Stomach (tissue), 9 donors: ENCODE results near the gene PLEKHM3. TPM values are rescaled to one million over a fixed set of nuclear protein-coding genes. Genes with fewer than 3 reads are reported as not detected.
"Not testable (repeated sequence)": the region's sequence is repeated elsewhere in the genome, so short reads cannot be mapped to it uniquely, and the experiment has no call there.

Experiments used
- DNase-seq, 2 donors: peaks; one replicate each; pipeline versions ENCODE4 v3.0.0 to v3.0.0-alpha.2; 2013 to 2019
- H3K27ac ChIP-seq, 5 donors: fragments of 200-600 bp in 4 of 5; sonication (generic) in 4 of 5; one replicate each; pipeline ENCODE4 v1.5.1; 2013 to 2019; ENCODE audit warnings: mild to moderate bottlenecking in 1 of 5, moderate library complexity in 1 of 5
- H3K27me3 ChIP-seq, 3 donors: fragments of 200-600 bp; sonication (generic); one replicate each; pipeline ENCODE4 v1.5.1; 2017 to 2019; ENCODE audit warnings: mixed run types in 1 of 3
- H3K36me3 ChIP-seq, 4 donors: fragments of 200-600 bp; sonication (generic); 1 replicate in 3 of 4; 2 replicates in 1 of 4; pipeline ENCODE4 v1.5.1; 2016 to 2019
- H3K4me1 ChIP-seq, 4 donors: fragments of 200-600 bp; sonication (generic); one replicate each; pipeline ENCODE4 v1.5.1; 2016 to 2019
- H3K4me3 ChIP-seq, 4 donors: fragments of 200-600 bp; sonication (generic) in 3 of 4; one replicate each; pipeline ENCODE4 v1.5.1; 2016 to 2019; ENCODE audit warnings: mild to moderate bottlenecking in 1 of 4
- H3K9me3 ChIP-seq, 4 donors: fragments of 200-600 bp; sonication (generic); one replicate each; pipeline ENCODE4 v1.5.1; 2016 to 2019
- EP300 ChIP-seq: sonication (generic); formaldehyde crosslinking; IDR thresholded peaks from one replicate; pipeline ENCODE4 v1.6.1; 2017; ENCODE audit warnings: antibody characterized with exemption
- POLR2A ChIP-seq, 4 donors: fragments of 450-650 bp; IDR thresholded peaks; one replicate each; pipeline ENCODE4 v1.6.1; 2016; ENCODE audit warnings: antibody characterized with exemption in 4 of 4, control low read depth in 2 of 4, mild to moderate bottlenecking in 1 of 4, moderate library complexity in 1 of 4
- POLR2AphosphoS5 ChIP-seq, 3 donors: sonication (generic); formaldehyde crosslinking; IDR thresholded peaks; one replicate each; pipeline ENCODE4 v1.6.1; 2016; ENCODE audit warnings: antibody characterized with exemption in 3 of 3
- WGBS, 5 donors: extraction: QIAGEN DNeasy Blood & Tissue Kit in 3 of 5; methylation state at CpG; one replicate each; pipeline versions ENCODE4 v1.1.5 to v1.1.7; 2013 to 2018; 5-methylcytosine and 5-hydroxymethylcytosine counted together
- intact Hi-C: fragments of 100-400 bp; cut with DNase I; formaldehyde crosslinking; loops from one replicate; pipeline ENCODE4 v1.15.1; 2023; ENCODE audit warnings: low total_unique reads
- polyA plus RNA-seq, 3 donors: library from polyadenylated mRNA; stranded (reverse); fragments of 200-250 nt; gene quantifications; one replicate each; pipeline ENCODE4 v1.2.3, GENCODE V29; 2013
- total RNA-seq, 5 donors: library from RNA; depleted of rRNA; stranded (reverse); fragments of >200 nt; gene quantifications; one replicate each; pipeline versions ENCODE4 v1.1.0 to v1.2.3, GENCODE V29; 2014 to 2016
- TF ChIP-seq, protein P1 (sequence below), 7 experiments: fragments of 450-650 bp in 4 of 7; fragments of 200-600 bp in 3 of 7; sonication (generic) in 3 of 7; IDR thresholded peaks; one replicate each; pipeline ENCODE4 v1.5.1; 2016 to 2019; ENCODE audit warnings: antibody characterized with exemption in 7 of 7, control low read depth in 2 of 7, mild to moderate bottlenecking in 1 of 7
- donor health status: healthy with polysubstance abuse.
- donor health status: Bipolar disorder and iron deficiency.
- donor health status: healthy.

PLEKHM3 gene
- total and polyA plus RNA-seq, 8 donors, result 2.1 to 35.1 (median 5.4) TPM

DNA sequence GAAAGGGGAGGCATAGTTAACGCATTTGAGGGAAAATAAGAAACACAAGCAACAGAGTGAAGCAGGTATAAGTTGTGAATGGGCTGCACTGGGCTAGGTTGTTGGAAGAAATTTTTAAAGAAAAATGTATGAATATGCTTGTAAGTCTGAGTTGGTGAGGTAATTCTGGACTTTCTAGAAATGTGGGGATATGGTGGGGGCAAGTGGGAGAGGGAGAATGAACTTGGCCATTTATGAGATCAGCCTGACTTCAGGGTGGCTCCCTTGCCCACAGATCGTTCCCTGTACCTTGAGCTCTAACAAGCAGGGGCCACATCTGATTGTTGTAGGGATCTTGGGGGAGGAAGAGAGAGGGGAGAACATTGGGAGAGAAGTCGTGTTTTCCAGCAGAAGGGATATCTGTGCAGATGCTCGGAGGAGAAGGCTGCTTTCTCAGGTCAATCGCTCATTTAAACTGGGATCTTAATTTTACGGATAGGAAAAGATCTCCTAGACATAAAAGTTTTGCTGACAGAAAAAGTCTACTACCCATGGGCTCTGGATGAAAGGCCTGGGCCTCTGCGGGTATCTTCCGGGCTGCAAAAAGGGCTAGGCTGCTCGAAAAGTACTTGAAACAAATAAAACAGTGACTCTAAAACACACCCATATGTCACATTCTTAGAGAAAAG, 213.1 kb downstream of the PLEKHM3 start:
- DNase-seq, result no peak
- H3K27ac ChIP-seq, result peak overlapping the region in 2 of 5 donors; percentile 24 to 70
- TF ChIP-seq POLR2AphosphoS5 (IDR thresholded peaks at IDR 0.05), result no peak
- TF ChIP-seq EP300, result no peak
- TF ChIP-seq, protein P1, sequence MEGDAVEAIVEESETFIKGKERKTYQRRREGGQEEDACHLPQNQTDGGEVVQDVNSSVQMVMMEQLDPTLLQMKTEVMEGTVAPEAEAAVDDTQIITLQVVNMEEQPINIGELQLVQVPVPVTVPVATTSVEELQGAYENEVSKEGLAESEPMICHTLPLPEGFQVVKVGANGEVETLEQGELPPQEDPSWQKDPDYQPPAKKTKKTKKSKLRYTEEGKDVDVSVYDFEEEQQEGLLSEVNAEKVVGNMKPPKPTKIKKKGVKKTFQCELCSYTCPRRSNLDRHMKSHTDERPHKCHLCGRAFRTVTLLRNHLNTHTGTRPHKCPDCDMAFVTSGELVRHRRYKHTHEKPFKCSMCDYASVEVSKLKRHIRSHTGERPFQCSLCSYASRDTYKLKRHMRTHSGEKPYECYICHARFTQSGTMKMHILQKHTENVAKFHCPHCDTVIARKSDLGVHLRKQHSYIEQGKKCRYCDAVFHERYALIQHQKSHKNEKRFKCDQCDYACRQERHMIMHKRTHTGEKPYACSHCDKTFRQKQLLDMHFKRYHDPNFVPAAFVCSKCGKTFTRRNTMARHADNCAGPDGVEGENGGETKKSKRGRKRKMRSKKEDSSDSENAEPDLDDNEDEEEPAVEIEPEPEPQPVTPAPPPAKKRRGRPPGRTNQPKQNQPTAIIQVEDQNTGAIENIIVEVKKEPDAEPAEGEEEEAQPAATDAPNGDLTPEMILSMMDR (IDR thresholded peaks at IDR 0.05), result no peak
- TF ChIP-seq POLR2A (IDR thresholded peaks at IDR 0.05), result no peak
- H3K9me3 ChIP-seq, result no peaks in the 10 kb centered on the region
- intact Hi-C loops, result no loop called here
- peaks cover 9 to 17% (median 11%) of the 10 kb centered on the region in 4 donors for H3K4me1 ChIP-seq
- H3K27me3 ChIP-seq, result no peaks in the 10 kb centered on the region
- WGBS, 5 donors, result 75 to 83% (median 76%) methylated on average over 9 of the region's 9 CpGs
- no peak overlapping the region for H3K4me3 ChIP-seq
- no peaks in the 10 kb centered on the region for H3K36me3 ChIP-seq

DNA sequence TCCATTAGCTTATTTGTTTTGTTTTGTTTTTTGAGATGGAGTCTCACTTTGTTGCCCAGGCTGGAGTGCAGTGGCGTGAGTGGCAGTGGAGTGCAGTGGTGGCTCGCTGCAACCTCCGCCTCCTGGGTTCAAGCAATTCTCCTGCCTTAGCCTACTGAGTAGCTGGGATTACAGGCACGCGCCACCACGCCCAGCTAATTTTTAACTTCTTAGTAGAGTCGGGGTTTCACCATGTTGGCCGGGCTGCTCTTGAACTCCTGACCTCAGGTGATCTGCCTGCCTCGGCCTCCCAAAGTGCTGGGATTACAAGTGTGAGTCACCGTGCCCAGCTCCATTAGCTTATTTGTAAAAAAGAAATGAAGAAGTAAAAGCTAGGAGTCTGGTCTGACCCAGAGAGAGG, 213.7 kb downstream of the PLEKHM3 start:
- H3K27ac ChIP-seq, result peak overlapping the region in 3 of 5 donors; percentile 66 to 81 (median 70)
- WGBS, 5 donors, result 75 to 90% (median 88%) methylated on average over 10 of the region's 10 CpGs
- H3K9me3 ChIP-seq, DNase-seq, H3K4me3 ChIP-seq, H3K27me3 ChIP-seq, intact Hi-C loops, H3K36me3 ChIP-seq: not testable (repeated sequence)
- peaks cover 9 to 17% (median 11%) of the 10 kb centered on the region in 4 donors for H3K4me1 ChIP-seq

DNA sequence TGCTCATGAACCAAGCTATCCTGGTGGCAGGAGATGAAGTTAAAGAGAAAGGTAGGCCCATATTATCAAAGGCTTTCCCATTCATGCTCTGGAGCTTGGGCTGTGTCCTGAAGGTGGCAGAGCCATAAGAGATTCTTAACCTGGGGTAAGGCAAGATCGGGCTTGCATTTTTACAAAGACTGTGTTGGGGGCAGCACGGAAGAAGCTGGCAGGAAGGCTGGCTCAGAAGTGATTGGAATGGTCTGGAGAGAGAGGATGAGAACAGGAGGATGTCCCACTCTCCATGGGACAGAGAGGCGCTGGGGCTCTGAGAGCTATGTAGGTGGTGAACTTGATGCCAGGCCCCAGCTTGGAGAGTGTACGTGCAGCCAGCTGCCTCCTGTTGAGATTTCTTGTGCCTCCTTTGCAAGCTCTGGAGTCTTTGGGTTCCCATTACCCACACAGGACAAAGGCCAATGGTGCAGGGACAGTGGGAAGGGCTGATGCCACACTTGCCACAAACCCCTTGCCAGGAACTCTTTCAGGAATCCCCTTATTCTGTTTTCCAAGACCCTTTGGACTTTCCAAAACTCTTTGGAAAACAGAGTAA, 215.0 kb downstream of the PLEKHM3 start:
- H3K27me3 ChIP-seq, result no peaks in the 10 kb centered on the region
- peaks cover 9 to 17% (median 11%) of the 10 kb centered on the region in 4 donors for H3K4me1 ChIP-seq
- DNase-seq, result no peak
- H3K27ac ChIP-seq, result peak overlapping the region; percentile 47 to 81 (median 70)
- H3K4me3 ChIP-seq, result peak overlapping the region in 3 of 4 donors; percentile 9 to 22 (median 11)
- no peaks in the 10 kb centered on the region for H3K9me3 ChIP-seq
- intact Hi-C loops, result no loop called here
- WGBS, 5 donors, result 77 to 85% (median 78%) methylated on average over 4 of the region's 4 CpGs
- TF ChIP-seq POLR2AphosphoS5 (IDR thresholded peaks at IDR 0.05) (no peak), POLR2A (IDR thresholded peaks at IDR 0.05) (no peak), EP300 (no peak)
- TF ChIP-seq, protein P1 (IDR thresholded peaks at IDR 0.05), result no peak
- no peaks in the 10 kb centered on the region for H3K36me3 ChIP-seq

DNA sequence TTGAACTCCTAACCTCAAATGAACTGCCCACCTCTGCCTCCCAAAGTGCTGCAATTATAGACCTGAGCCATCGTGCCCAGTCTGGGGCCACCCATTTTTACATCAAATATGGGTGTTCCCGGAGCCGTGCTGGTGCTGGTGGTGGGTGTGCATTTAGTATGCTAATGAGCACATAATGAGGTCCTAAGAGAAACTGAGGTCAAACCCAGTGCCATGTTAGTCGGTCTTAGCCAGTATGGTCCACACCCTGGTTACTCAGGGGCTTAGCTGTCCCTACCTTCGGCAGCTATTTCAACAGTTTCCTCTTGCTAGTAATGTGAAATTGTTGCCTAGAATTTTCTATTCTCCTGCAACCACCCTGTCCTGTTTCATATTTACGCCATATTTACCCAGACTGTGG, 217.2 kb downstream of the PLEKHM3 start:
- Histone ChIP-seq H3K4me1 (peaks cover 9 to 17% (median 11%) of the 10 kb centered on the region in 4 donors), H3K27me3 (no peaks in the 10 kb centered on the region), H3K4me3 (no peak overlapping the region), H3K36me3 (no peaks in the 10 kb centered on the region), H3K9me3 (no peaks in the 10 kb centered on the region), H3K27ac (no peak overlapping the region)
- no peak for DNase-seq
- intact Hi-C loops, result no loop called here
- TF ChIP-seq POLR2AphosphoS5 (IDR thresholded peaks at IDR 0.05) (no peak), EP300 (no peak), POLR2A (IDR thresholded peaks at IDR 0.05) (no peak)
- TF ChIP-seq, protein P1 (IDR thresholded peaks at IDR 0.05), result no peak
- WGBS, 5 donors, result 92 to 98% (median 95%) methylated on average over 6 of the region's 6 CpGs

DNA sequence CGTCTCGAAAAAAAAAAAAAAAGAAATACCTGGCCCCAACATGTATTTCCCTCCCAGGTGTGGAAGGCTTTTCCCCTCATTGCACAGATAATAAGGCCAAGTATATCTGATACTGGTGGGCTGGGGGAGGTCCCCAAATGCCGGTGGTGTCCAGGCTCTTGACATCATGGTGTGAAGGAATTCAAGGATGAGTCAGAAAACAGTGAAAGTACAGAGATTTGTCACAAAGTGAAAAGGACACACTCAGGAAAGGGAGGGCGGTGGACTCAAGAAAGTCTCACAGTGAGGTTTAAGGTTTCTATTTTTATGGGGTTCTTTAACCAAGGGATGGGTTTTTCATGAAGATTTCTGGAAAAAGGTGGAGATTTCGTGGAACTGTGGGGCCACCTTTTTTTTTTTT, 217.8 kb downstream of the PLEKHM3 start:
- Histone ChIP-seq H3K36me3 (no peaks in the 10 kb centered on the region), H3K9me3 (no peaks in the 10 kb centered on the region), H3K4me1 (peaks cover 9 to 17% (median 11%) of the 10 kb centered on the region in 4 donors), H3K27me3 (no peaks in the 10 kb centered on the region), H3K4me3 (no peak overlapping the region), H3K27ac (no peak overlapping the region)
- TF ChIP-seq POLR2AphosphoS5 (IDR thresholded peaks at IDR 0.05) (no peak), EP300 (no peak), POLR2A (IDR thresholded peaks at IDR 0.05) (no peak)
- TF ChIP-seq, protein P1 (IDR thresholded peaks at IDR 0.05), result no peak
- DNase-seq, result no peak
- intact Hi-C loops, result no loop called here
- WGBS, 5 donors, result 78 to 86% (median 83%) methylated on average over 5 of the region's 5 CpGs
